ENCODE measurements around the gene CGB7. TPM values are rescaled to one million over a fixed set of nuclear protein-coding genes. Genes with fewer than 3 reads are reported as not detected.

The CGB7 gene
- total and polyA plus RNA-seq, 7 donors = 0.23 TPM; not detected in 6

GRCh38 chr19:49073514-49074378 is 16.2 kb upstream of the CGB7 start:
- 52 to 64% methylated on average over 23 of the region's 23 CpGs for WGBS, 2 donors

GRCh38 chr19:49071860-49072547 is 14.5 kb upstream of the CGB7 start:
- 6 to 10% methylated on average over 93 of the region's 93 CpGs for WGBS, 2 donors
- no peak for DNase-seq
- no peaks in the 10 kb centered on the region for H3K9me3 ChIP-seq
- intact Hi-C loops (cut with DNase I) = no loop called here
- H3K4me3 ChIP-seq = no peak overlapping the region
- peaks cover 17 to 75% (median 58%) of the 10 kb centered on the region in 3 donors for H3K27me3 ChIP-seq
- no peaks in the 10 kb centered on the region for H3K36me3 ChIP-seq
- no peak overlapping the region for H3K27ac ChIP-seq
- peaks cover 0 to 8% (median 6%) of the 10 kb centered on the region in 4 donors for H3K4me1 ChIP-seq
- no peak for TF ChIP-seq EP300 (IDR thresholded peaks at IDR 0.05)
- no peak for TF ChIP-seq POLR2A (IDR thresholded peaks at IDR 0.05)
- no peak for TF ChIP-seq POLR2AphosphoS5 (IDR thresholded peaks at IDR 0.05)
- no peak for TF ChIP-seq CTCF (IDR thresholded peaks at IDR 0.05)

More at GRCh38 chr19:49073514-49074378, 16.2 kb upstream of the CGB7 start:
- DNase-seq = no peak
- H3K27ac ChIP-seq = no peak overlapping the region
- no peaks in the 10 kb centered on the region for H3K36me3 ChIP-seq
- H3K4me3 ChIP-seq = no peak overlapping the region
- peaks cover 17 to 59% (median 45%) of the 10 kb centered on the region in 3 donors for H3K27me3 ChIP-seq
- TF ChIP-seq CTCF (IDR thresholded peaks at IDR 0.05) = no peak
- TF ChIP-seq POLR2AphosphoS5 (IDR thresholded peaks at IDR 0.05) = no peak
- TF ChIP-seq EP300 (IDR thresholded peaks at IDR 0.05) = no peak
- no peak for TF ChIP-seq POLR2A (IDR thresholded peaks at IDR 0.05)
- no peaks in the 10 kb centered on the region for H3K9me3 ChIP-seq
- H3K4me1 ChIP-seq = peaks cover 0 to 8% (median 6%) of the 10 kb centered on the region in 4 donors
- intact Hi-C loops (cut with DNase I) = no loop called here

- intact Hi-C loops (cut with DNase I) = no loop called here
- Histone ChIP-seq H3K27ac (no peak overlapping the region), H3K4me1 (peaks cover 0 to 8% (median 6%) of the 10 kb centered on the region in 4 donors), H3K27me3 (peaks cover 17 to 90% (median 65%) of the 10 kb centered on the region in 3 donors), H3K9me3 (no peaks in the 10 kb centered on the region), H3K36me3 (no peaks in the 10 kb centered on the region), H3K4me3 (no peak overlapping the region)
- no peak for DNase-seq
- WGBS, 2 donors = 95 to 96% methylated on average over 21 of the region's 21 CpGs
- no peak for TF ChIP-seq CTCF (IDR thresholded peaks at IDR 0.05)
- TF ChIP-seq POLR2AphosphoS5 (IDR thresholded peaks at IDR 0.05) = no peak
- TF ChIP-seq EP300 (IDR thresholded peaks at IDR 0.05) = no peak
- no peak for TF ChIP-seq POLR2A (IDR thresholded peaks at IDR 0.05)
Measured at GRCh38 chr19:49070416-49070815, 12.9 kb upstream of the CGB7 start.

GRCh38 chr19:49069026-49069425 is 11.5 kb upstream of the CGB7 start:
- TF ChIP-seq EP300 (IDR thresholded peaks at IDR 0.05) = no peak
- TF ChIP-seq CTCF (IDR thresholded peaks at IDR 0.05) = no peak
- no peak for TF ChIP-seq POLR2AphosphoS5 (IDR thresholded peaks at IDR 0.05)
- TF ChIP-seq POLR2A (IDR thresholded peaks at IDR 0.05) = no peak
- H3K36me3 ChIP-seq = no peaks in the 10 kb centered on the region
- 92 to 93% methylated on average over 9 of the region's 9 CpGs for WGBS, 2 donors
- DNase-seq = no peak
- no peak overlapping the region for H3K27ac ChIP-seq
- intact Hi-C loops (cut with DNase I) = no loop called here
- no peaks in the 10 kb centered on the region for H3K9me3 ChIP-seq
- H3K27me3 ChIP-seq = peaks cover 24 to 97% (median 73%) of the 10 kb centered on the region in 3 donors
- H3K4me3 ChIP-seq = no peak overlapping the region
- H3K4me1 ChIP-seq = peaks cover 0 to 18% (median 12%) of the 10 kb centered on the region in 4 donors

Data from sigmoid colon (tissue), 7 donors.